ENCODE measurements around the gene USP24.

DNA sequence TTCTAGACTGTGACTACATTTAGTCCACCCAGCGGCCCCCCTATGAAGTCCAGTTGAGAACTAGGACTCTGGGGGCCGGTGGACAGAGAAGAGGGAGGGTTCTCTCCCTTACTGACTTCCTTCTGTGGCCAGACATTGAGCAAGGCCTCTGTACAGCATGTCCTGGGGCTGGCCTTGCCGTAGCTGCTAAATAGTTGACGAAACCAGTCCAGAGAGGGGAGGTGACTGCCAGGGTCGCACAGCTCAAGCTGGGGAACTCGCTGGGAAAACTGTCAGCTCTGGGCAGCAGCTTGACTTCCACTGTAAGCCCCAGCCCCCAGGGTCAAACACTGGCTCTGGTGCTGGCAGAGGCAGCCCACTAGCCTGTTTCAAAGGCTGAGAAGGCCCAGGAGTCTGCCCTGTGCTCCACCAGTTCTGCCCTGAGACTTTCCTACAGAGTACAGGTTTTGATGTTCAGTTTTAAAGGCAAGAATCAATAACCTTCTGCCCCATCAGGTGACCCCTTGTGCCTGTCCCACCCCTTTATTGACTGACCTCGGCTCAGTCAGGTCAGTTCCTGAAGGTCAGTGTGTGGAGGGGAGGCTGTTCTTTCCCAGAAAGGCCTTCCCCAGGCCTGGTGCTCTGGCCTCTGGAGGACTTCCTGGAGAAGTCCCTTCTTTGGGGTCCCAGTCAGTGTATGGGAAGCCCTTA lies 161.8 kb downstream of the USP24 start:
- TF ChIP-seq, protein P1, sequence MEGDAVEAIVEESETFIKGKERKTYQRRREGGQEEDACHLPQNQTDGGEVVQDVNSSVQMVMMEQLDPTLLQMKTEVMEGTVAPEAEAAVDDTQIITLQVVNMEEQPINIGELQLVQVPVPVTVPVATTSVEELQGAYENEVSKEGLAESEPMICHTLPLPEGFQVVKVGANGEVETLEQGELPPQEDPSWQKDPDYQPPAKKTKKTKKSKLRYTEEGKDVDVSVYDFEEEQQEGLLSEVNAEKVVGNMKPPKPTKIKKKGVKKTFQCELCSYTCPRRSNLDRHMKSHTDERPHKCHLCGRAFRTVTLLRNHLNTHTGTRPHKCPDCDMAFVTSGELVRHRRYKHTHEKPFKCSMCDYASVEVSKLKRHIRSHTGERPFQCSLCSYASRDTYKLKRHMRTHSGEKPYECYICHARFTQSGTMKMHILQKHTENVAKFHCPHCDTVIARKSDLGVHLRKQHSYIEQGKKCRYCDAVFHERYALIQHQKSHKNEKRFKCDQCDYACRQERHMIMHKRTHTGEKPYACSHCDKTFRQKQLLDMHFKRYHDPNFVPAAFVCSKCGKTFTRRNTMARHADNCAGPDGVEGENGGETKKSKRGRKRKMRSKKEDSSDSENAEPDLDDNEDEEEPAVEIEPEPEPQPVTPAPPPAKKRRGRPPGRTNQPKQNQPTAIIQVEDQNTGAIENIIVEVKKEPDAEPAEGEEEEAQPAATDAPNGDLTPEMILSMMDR (conservative IDR thresholded peaks at IDR 0.05; ENCODE audit: low read depth, low read length) = no peak
- TF ChIP-seq EZH2 (IDR thresholded peaks at IDR 0.05; ENCODE audit: low read length, unreplicated experiment) (no peak), EZH2phosphoT487 (IDR thresholded peaks at IDR 0.05; ENCODE audit: borderline replicate concordance, low read length) (no peak)

Measured in PC-3 (cell line).